HG03045 (cell line): ENCODE measurements around the gene LAMB4.

Experiments
- ATAC-seq: cut with Tn5 transposase; IDR thresholded peaks from one replicate; pipeline ENCODE4 v1.9.1; 2021; ENCODE audit warnings: mild to moderate bottlenecking, moderate library complexity; ENCODE audit not compliant: unreplicated experiment

Gene LAMB4

GRCh38 chr7:108130261-108130660 is at the start of gene LAMB4:
Gene LAMB4, minus strand, starts transcription at chr7:108130361. Its CDS starts 7,197 bp downstream, at chr7:108123164.
- no peak for ATAC-seq

- ATAC-seq, result no peak
These were observed 48.2 kb upstream of the LAMB4 start for GRCh38 chr7:108178398-108178797.

GRCh38 chr7:108171164-108171563 is 41.0 kb upstream of the LAMB4 start:
- no peak for ATAC-seq

- no peak for ATAC-seq
These were observed 40.1 kb upstream of the LAMB4 start for GRCh38 chr7:108170251-108170650.

- no peak for ATAC-seq
These were observed 37.3 kb upstream of the LAMB4 start for GRCh38 chr7:108167460-108167859.

GRCh38 chr7:108166687-108167086 is 36.5 kb upstream of the LAMB4 start:
- ATAC-seq, result no peak

- ATAC-seq, result no peak
These were observed 35.6 kb upstream of the LAMB4 start for GRCh38 chr7:108165723-108166122.

GRCh38 chr7:108164946-108165345 is 34.8 kb upstream of the LAMB4 start:
- ATAC-seq, result no peak

- no peak for ATAC-seq
These were observed 34.2 kb upstream of the LAMB4 start for GRCh38 chr7:108164342-108164741.

- ATAC-seq, result no peak
These were observed 28.6 kb upstream of the LAMB4 start for GRCh38 chr7:108158776-108159175.

GRCh38 chr7:108157606-108158335 is 27.6 kb upstream of the LAMB4 start:
- no peak for ATAC-seq

GRCh38 chr7:108156897-108157605 is 26.9 kb upstream of the LAMB4 start:
- ATAC-seq, result no peak

GRCh38 chr7:108152198-108152597 is 22.0 kb upstream of the LAMB4 start:
- no peak for ATAC-seq

- no peak for ATAC-seq
These were observed 19.7 kb upstream of the LAMB4 start for GRCh38 chr7:108149908-108150307.

- ATAC-seq, result no peak
These were observed 19.0 kb upstream of the LAMB4 start for GRCh38 chr7:108149119-108149518.

GRCh38 chr7:108147031-108147563 is 16.9 kb upstream of the LAMB4 start:
- no peak for ATAC-seq

GRCh38 chr7:108146070-108146842 is 16.1 kb upstream of the LAMB4 start:
- ATAC-seq, result peak; percentile 55

- no peak for ATAC-seq
These were observed 15.2 kb upstream of the LAMB4 start for GRCh38 chr7:108145401-108145800.

- ATAC-seq, result no peak
These were observed 14.8 kb upstream of the LAMB4 start for GRCh38 chr7:108144931-108145330.

- no peak for ATAC-seq
These were observed 13.7 kb upstream of the LAMB4 start for GRCh38 chr7:108143658-108144420.
